Ascending aorta (tissue), 2 donors: ENCODE data around the gene RAET1G. TPM values are rescaled to one million over a fixed set of nuclear protein-coding genes. Genes with fewer than 3 reads are reported as not detected.
"Not testable (repeated sequence)": the region's sequence is repeated elsewhere in the genome, so short reads cannot be mapped to it uniquely, and the experiment has no call there.

Experiments
- DNase-seq, 2 donors: peaks; one replicate each; pipeline ENCODE4 v3.0.0-alpha.2; 2019; ENCODE audit warnings: low spot score in 2 of 2
- H3K27ac ChIP-seq, 2 donors: fragments of 200-600 bp; sonication (generic); one replicate each; pipeline ENCODE4 v1.5.1; 2016 to 2017; ENCODE audit warnings: mild to moderate bottlenecking in 1 of 2
- H3K27me3 ChIP-seq: fragments of 200-600 bp; sonication (generic); one replicate; pipeline ENCODE4 v1.5.1; 2017
- H3K36me3 ChIP-seq, 2 donors: fragments of 200-600 bp; sonication (generic); one replicate each; pipeline ENCODE4 v1.5.1; 2016
- H3K4me1 ChIP-seq, 2 donors: fragments of 200-600 bp; sonication (generic); one replicate each; pipeline ENCODE4 v1.5.1; 2016 to 2017; ENCODE audit warnings: mild to moderate bottlenecking in 1 of 2
- H3K4me3 ChIP-seq, 2 donors: fragments of 200-600 bp; sonication (generic); one replicate each; pipeline ENCODE4 v1.5.1; 2016 to 2017; ENCODE audit warnings: mild to moderate bottlenecking in 1 of 2
- H3K9me3 ChIP-seq, 2 donors: fragments of 200-600 bp; sonication (generic); one replicate each; pipeline ENCODE4 v1.5.1; 2016
- CTCF ChIP-seq, 3 experiments: fragments of 200-600 bp in 2 of 3; fragments of 450-650 bp in 1 of 3; sonication (generic) in 2 of 3; IDR thresholded peaks; one replicate each; pipeline ENCODE4 v1.5.1; 2016 to 2019; ENCODE audit warnings: antibody characterized with exemption in 3 of 3, mild to moderate bottlenecking in 1 of 3, moderate library complexity in 1 of 3
- intact Hi-C: fragments of 100-400 bp; cut with DNase I; formaldehyde crosslinking; loops from one replicate; pipeline ENCODE4 v1.15.1; 2023
- total RNA-seq: library from RNA; depleted of rRNA; stranded (reverse); fragments of >200 nt; gene quantifications from one replicate; pipeline ENCODE4 v1.1.0, GENCODE V29; 2016

Gene RAET1G
- total RNA-seq, 1 donor from 2014 or later, result not detected

GRCh38 chr6:149938571-149939355 lies 15.8 kb upstream of the RAET1G start:
- Histone ChIP-seq H3K27ac (no peak overlapping the region), H3K4me3 (peak overlapping the region; percentile 51 to 53), H3K36me3 (no peaks in the 10 kb centered on the region), H3K4me1 (peaks cover 0 to 21% of the 10 kb centered on the region in 2 donors), H3K9me3 (no peaks in the 10 kb centered on the region), H3K27me3 (peaks cover 28% of the 10 kb centered on the region)
- DNase-seq, result peak in 1 of 2 donors; percentile 63
- TF ChIP-seq CTCF (IDR thresholded peaks at IDR 0.05), result no peak
- intact Hi-C loops, result no loop called here

- DNase-seq, H3K27ac ChIP-seq, H3K36me3 ChIP-seq, intact Hi-C loops, H3K9me3 ChIP-seq: not testable (repeated sequence)
- Histone ChIP-seq H3K4me3 (peak overlapping the region; percentile 51 to 53), H3K27me3 (peaks cover 28% of the 10 kb centered on the region), H3K4me1 (peaks cover 0 to 21% of the 10 kb centered on the region in 2 donors)
Observed at GRCh38 chr6:149938013-149938570, 15.2 kb upstream of the RAET1G start.

GRCh38 chr6:149936743-149937142 lies 13.8 kb upstream of the RAET1G start:
- Histone ChIP-seq H3K27me3 (peaks cover 28% of the 10 kb centered on the region), H3K9me3 (no peaks in the 10 kb centered on the region), H3K36me3 (no peaks in the 10 kb centered on the region), H3K4me3 (no peak overlapping the region), H3K27ac (no peak overlapping the region), H3K4me1 (peaks cover 0 to 16% of the 10 kb centered on the region in 2 donors)
- peak in 1 of 2 donors; percentile 30 for DNase-seq
- TF ChIP-seq CTCF (IDR thresholded peaks at IDR 0.05), result no peak
- intact Hi-C loops, result no loop called here

GRCh38 chr6:149935668-149936067 lies 12.7 kb upstream of the RAET1G start:
- DNase-seq, result no peak
- intact Hi-C loops, result no loop called here

GRCh38 chr6:149935246-149935645 lies 12.3 kb upstream of the RAET1G start:
- intact Hi-C loops, result no loop called here
- H3K4me3 ChIP-seq, result no peak overlapping the region
- no peaks in the 10 kb centered on the region for H3K36me3 ChIP-seq
- no peak overlapping the region for H3K27ac ChIP-seq
- TF ChIP-seq CTCF (IDR thresholded peaks at IDR 0.05), result no peak
- no peak for DNase-seq
- H3K9me3 ChIP-seq, result no peaks in the 10 kb centered on the region
- H3K27me3 ChIP-seq, result peaks cover 27% of the 10 kb centered on the region
- H3K4me1 ChIP-seq, result peaks cover 0 to 10% of the 10 kb centered on the region in 2 donors

More at GRCh38 chr6:149935668-149936067, 12.7 kb upstream of the RAET1G start:
- no peak overlapping the region for H3K27ac ChIP-seq
- TF ChIP-seq CTCF (IDR thresholded peaks at IDR 0.05), result no peak
- H3K9me3 ChIP-seq, result no peaks in the 10 kb centered on the region
- peaks cover 0 to 10% of the 10 kb centered on the region in 2 donors for H3K4me1 ChIP-seq
- H3K36me3 ChIP-seq, result no peaks in the 10 kb centered on the region
- no peak overlapping the region for H3K4me3 ChIP-seq
- peaks cover 28% of the 10 kb centered on the region for H3K27me3 ChIP-seq
